ENCODE measurements around the gene LRFN5.

LRFN5 gene

DNA sequence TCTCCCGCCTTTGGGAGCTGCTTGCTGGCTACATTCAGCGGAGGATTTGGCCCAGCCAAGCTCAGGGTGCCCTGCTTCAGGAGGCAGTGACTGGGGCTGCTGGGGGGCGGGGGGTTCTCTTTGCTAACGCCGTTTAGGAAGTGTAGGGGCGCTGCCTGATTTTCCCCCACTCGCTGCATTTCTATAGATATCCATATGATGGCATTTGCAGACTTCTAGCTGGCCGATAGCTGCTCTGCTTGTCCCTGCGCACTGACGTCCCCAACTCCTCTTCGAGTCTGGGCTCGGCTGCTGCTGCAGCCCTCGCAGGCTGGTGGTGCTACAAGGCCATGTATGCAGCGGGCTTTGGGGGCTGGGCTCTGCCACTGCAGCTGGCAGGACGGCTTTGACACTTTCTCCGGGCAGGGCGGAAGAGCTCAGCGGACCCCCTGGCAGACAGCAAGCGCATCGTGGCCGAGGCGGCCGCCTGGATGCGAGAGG, 3.1 kb downstream of the LRFN5 start:
- H3K4me3 ChIP-seq (ENCODE audit: low read length), result no peak overlapping the region
- TF ChIP-seq CTCF (IDR thresholded peaks at IDR 0.05; ENCODE audit: insufficient read depth, low read depth, low read length, missing control alignments), result no peak
- no peak for DNase-seq (ENCODE audit: low read depth)

DNA sequence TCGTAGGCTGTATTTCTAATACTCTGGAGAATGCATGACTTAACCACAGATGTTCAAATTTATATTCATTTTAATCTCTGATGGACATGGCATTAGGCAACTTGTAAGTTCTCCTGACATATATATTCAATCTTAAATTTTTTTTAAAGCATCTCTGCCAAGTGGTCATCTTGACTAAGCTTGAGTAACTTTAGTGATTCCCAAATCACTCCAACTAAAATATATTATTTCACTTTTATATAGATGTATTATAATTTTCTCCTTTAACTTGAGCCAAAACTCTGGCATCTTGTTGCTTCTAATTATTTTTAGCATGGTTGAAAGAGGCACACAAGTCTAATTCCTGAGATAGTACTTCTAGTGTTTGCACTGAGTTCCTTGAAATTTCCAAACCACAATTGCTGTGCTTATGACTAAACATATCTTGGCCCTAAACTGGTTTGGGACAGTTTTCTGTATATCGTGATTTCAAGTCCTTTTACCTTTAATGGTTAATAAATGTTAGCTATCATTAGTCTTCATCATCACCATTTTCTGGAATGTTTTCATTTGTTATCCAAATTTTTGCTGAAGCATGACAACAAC, 8.4 kb downstream of the LRFN5 start:
- no peak for DNase-seq (ENCODE audit: low read depth)
- no peak overlapping the region for H3K4me3 ChIP-seq (ENCODE audit: low read length)
- no peak for TF ChIP-seq CTCF (IDR thresholded peaks at IDR 0.05; ENCODE audit: insufficient read depth, low read depth, low read length, missing control alignments)

DNA sequence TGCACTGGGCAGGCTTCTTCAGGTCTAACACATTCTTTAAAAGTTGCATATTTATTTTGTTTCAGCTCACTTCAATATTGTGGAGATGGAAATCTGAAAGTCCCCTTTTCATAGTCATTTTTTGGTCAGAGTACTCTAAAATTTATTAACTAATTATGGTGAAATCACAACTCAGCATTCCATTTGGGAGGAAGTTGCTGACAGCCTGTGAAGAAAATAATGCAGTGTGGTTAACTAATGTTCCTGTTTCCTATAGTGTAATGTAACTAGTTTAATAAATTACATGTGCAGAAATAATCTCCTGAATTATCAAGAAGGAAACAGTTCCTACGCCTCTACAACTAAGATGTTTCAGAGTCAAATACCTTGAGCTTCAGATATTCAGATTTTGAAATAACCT, 17.1 kb downstream of the LRFN5 start:
- no peak overlapping the region for H3K4me3 ChIP-seq (ENCODE audit: low read length)
- TF ChIP-seq CTCF (IDR thresholded peaks at IDR 0.05; ENCODE audit: insufficient read depth, low read depth, low read length, missing control alignments), result no peak
- no peak for DNase-seq (ENCODE audit: low read depth)

DNA sequence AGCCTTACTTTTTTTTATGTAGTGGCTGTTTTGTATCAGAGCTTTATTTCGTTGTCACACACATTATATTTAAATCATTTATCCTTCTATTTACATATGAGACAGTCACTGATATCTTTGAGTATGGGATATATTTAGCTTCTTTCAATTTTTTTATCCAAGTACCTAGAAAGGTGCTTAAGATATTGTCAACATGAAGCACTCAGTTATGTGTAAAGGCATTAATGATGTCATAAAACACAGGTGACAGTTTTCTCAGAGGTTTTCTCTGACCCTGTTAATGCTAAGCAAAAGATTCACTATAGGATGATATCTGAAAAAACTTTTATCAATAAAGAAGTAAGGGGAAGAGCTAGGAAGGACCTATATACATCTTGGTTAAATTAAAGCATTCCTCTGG, 23.2 kb downstream of the LRFN5 start:
- H3K4me3 ChIP-seq (ENCODE audit: low read length), result no peak overlapping the region
- DNase-seq (ENCODE audit: low read depth), result no peak
- no peak for TF ChIP-seq CTCF (IDR thresholded peaks at IDR 0.05; ENCODE audit: insufficient read depth, low read depth, low read length, missing control alignments)

- TF ChIP-seq CTCF (IDR thresholded peaks at IDR 0.05; ENCODE audit: insufficient read depth, low read depth, low read length, missing control alignments), result no peak
- no peak overlapping the region for H3K4me3 ChIP-seq (ENCODE audit: low read length)
- DNase-seq (ENCODE audit: low read depth), result no peak
These were observed 27.6 kb downstream of the LRFN5 start for GRCh38 chr14:41634286-41634685.

DNA sequence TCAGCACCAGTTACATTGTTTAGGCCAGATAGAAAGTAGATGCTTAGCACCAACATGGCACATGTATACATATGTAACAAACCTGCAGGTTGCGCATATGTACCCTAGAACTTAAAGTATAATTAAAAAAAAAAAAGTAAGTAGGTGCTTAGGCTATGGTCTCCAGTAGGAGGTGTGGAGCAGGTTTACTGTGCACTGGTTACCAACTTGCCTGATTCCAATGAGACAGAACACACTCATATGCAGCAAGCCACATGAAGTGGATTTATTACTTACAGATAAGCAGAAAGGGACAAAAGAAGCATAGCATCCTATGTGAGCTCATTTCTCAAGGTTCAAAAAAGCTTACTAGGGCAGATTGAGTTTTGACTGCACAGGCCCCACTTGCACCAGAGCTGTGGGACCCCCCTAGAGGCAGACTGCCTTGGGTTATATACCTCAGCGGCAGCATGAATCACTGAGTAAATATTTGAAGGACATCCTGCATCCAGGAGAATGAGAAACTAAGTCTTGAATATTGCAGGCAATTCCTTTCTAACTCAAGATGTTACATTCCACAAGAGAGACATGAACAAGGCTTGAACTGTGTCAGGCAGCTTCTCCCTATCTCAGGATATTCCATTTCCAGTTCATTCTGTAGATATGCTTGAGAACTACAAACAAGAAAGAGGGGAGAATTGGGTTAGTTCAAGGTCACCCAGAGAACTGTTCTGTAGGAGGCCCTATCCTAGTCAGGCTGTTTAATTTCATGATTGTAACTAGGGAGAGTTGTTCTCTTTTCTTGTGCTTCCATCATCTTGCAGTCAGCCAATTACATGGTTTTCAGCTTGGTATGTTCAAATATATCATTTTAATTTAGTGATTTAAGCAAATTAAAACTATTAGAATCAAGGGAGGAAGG, 30.1 kb downstream of the LRFN5 start:
- no peak for DNase-seq (ENCODE audit: low read depth)
- TF ChIP-seq CTCF (IDR thresholded peaks at IDR 0.05; ENCODE audit: insufficient read depth, low read depth, low read length, missing control alignments), result no peak
- H3K4me3 ChIP-seq (ENCODE audit: low read length), result no peak overlapping the region
